ENCODE results near the gene LAIR2. TPM values are rescaled to one million over a fixed set of nuclear protein-coding genes. Genes with fewer than 3 reads are reported as not detected.

LAIR2 gene
- total RNA-seq, 4 donors from 2014 or later = not detected

GRCh38 chr19:54461210-54461609 lies 41.4 kb upstream of the LAIR2 start:
- peak overlapping the region in 3 of 4 donors; percentile 24 to 99 (median 24) for H3K27ac ChIP-seq
- H3K4me1 ChIP-seq = peaks cover 0 to 67% (median 17%) of the 10 kb centered on the region in 3 donors
- H3K9me3 ChIP-seq = no peaks in the 10 kb centered on the region
- no peaks in the 10 kb centered on the region for H3K27me3 ChIP-seq
- H3K4me3 ChIP-seq = no peak overlapping the region
- TF ChIP-seq POLR2AphosphoS5 (IDR thresholded peaks at IDR 0.05) (no peak), POLR2A (IDR thresholded peaks at IDR 0.05) (no peak), EP300 (IDR thresholded peaks at IDR 0.05) (no peak), CTCF (IDR thresholded peaks at IDR 0.05) (no peak)
- 64 to 73% methylated on average over 12 to 18 of the region's 27 CpGs for WGBS, 2 donors (ENCODE audit: low coverage in 1 of 2)
- no peak for ATAC-seq
- H3K36me3 ChIP-seq = peaks cover 0 to 62% of the 10 kb centered on the region in 2 donors

GRCh38 chr19:54461613-54462012 lies 41.0 kb upstream of the LAIR2 start:
- no peaks in the 10 kb centered on the region for H3K27me3 ChIP-seq
- ATAC-seq = no peak
- WGBS, 2 donors (ENCODE audit: low coverage in 1 of 2) = 29 to 40% methylated on average over 2 to 3 of the region's 3 CpGs
- H3K36me3 ChIP-seq = peaks cover 0 to 58% of the 10 kb centered on the region in 2 donors
- peak overlapping the region in 1 of 2 donors; percentile 85 for H3K4me3 ChIP-seq
- H3K4me1 ChIP-seq = peaks cover 0 to 67% (median 17%) of the 10 kb centered on the region in 3 donors
- TF ChIP-seq POLR2A (IDR thresholded peaks at IDR 0.05) (no peak), POLR2AphosphoS5 (IDR thresholded peaks at IDR 0.05) (no peak), CTCF (IDR thresholded peaks at IDR 0.05) (no peak), EP300 (IDR thresholded peaks at IDR 0.05) (no peak)
- H3K9me3 ChIP-seq = no peaks in the 10 kb centered on the region
- peak overlapping the region in 3 of 4 donors; percentile 96 to 99 (median 98) for H3K27ac ChIP-seq

- WGBS, 2 donors (ENCODE audit: low coverage in 1 of 2) = 70% methylated on average over 2 of the region's 15 CpGs; no CpG with 5 or more reads in 1 of the 2 donors
- Histone ChIP-seq H3K4me3 (peak overlapping the region in 1 of 2 donors; percentile 85), H3K27me3 (no peaks in the 10 kb centered on the region), H3K4me1 (peaks cover 0 to 67% (median 17%) of the 10 kb centered on the region in 3 donors), H3K9me3 (no peaks in the 10 kb centered on the region), H3K27ac (peak overlapping the region in 3 of 4 donors; percentile 96 to 99 (median 98)), H3K36me3 (peaks cover 0 to 53% of the 10 kb centered on the region in 2 donors)
- TF ChIP-seq EP300 (IDR thresholded peaks at IDR 0.05) (no peak), POLR2A (IDR thresholded peaks at IDR 0.05) (no peak), CTCF (IDR thresholded peaks at IDR 0.05) (no peak), POLR2AphosphoS5 (IDR thresholded peaks at IDR 0.05) (no peak)
- ATAC-seq = no peak
Observed at GRCh38 chr19:54462047-54462654, 40.5 kb upstream of the LAIR2 start.

GRCh38 chr19:54462655-54463530 lies 39.7 kb upstream of the LAIR2 start:
- peaks cover 0 to 67% (median 17%) of the 10 kb centered on the region in 3 donors for H3K4me1 ChIP-seq
- no CpG with 5 or more reads among the region's 91 CpGs for WGBS, 2 donors (ENCODE audit: low coverage in 1 of 2)
- peak; percentile 57 for ATAC-seq

More at GRCh38 chr19:54462655-54463530, 39.7 kb upstream of the LAIR2 start:
- TF ChIP-seq EP300 (IDR thresholded peaks at IDR 0.05) (no peak), CTCF (IDR thresholded peaks at IDR 0.05) (peak in 2 of 4 experiments; percentile 2 to 41), POLR2AphosphoS5 (IDR thresholded peaks at IDR 0.05) (peak; percentile 73)
- Histone ChIP-seq H3K27ac (peak overlapping the region; percentile 84 to 99 (median 97)), H3K27me3 (no peaks in the 10 kb centered on the region), H3K9me3 (no peaks in the 10 kb centered on the region), H3K36me3 (peaks cover 0 to 45% of the 10 kb centered on the region in 2 donors), H3K4me3 (peak overlapping the region; percentile 55 to 85)

All from gastroesophageal sphincter (tissue), 4 donors.